H1 (cell line): Measurements from ENCODE around the gene CHAC2. TPM values are rescaled to one million over a fixed set of nuclear protein-coding genes. Genes with fewer than 3 reads are reported as not detected.

Source experiments
- CTCF ChIA-PET: fragments of 300-600 bp; sonication (Branson Sonifier 250); formaldehyde crosslinking; loops from one replicate; lab custom pipeline; 2021; ENCODE audit not compliant: partially characterized antibody; lab: Charles Lee
- POLR2A ChIA-PET: fragments of 300-600 bp; sonication (Branson Sonifier 250); formaldehyde crosslinking; loops from one replicate; lab custom pipeline; 2021; ENCODE audit warnings: inconsistent platforms; ENCODE audit not compliant: partially characterized antibody; lab: Charles Lee
- DNase-seq, 2 experiments: peaks; one replicate each; pipeline versions ENCODE4 v3.0.0 to v3.0.0-alpha.2; 2010 to 2022; ENCODE audit warnings: low spot score in 2 of 2, low read depth in 1 of 2, mixed read lengths in 1 of 2
- FAIRE-seq: peaks from 2 replicates; lab custom pipeline; 2011; peaks lifted over from hg19 to GRCh38; lab: Jason Lieb, UNC
- H2AFZ ChIP-seq: 2 replicates; pipeline ENCODE4 v1.8.1; 2012; ENCODE audit warnings: low read length, inconsistent platforms
- H2AK5ac ChIP-seq: 2 replicates; pipeline ENCODE4 v1.6.1; 2013; ENCODE audit warnings: low read depth, low read length
- H2BK120ac ChIP-seq: replicated peaks from 2 replicates; pipeline ENCODE3; 2013; ENCODE audit warnings: low read depth, low read length, inconsistent platforms
- H2BK12ac ChIP-seq: 2 replicates; pipeline ENCODE4 v1.6.1; 2013; ENCODE audit warnings: low read depth, low read length
- H2BK15ac ChIP-seq: 2 replicates; pipeline ENCODE4 v1.6.1; 2013; ENCODE audit warnings: low read length
- H2BK20ac ChIP-seq: 2 replicates; pipeline ENCODE4 v1.6.1; 2013; ENCODE audit warnings: low read length
- H2BK5ac ChIP-seq: 2 replicates; pipeline ENCODE4 v1.6.1; 2013; ENCODE audit warnings: low read depth, low read length
- H3K14ac ChIP-seq: 2 replicates; pipeline ENCODE4 v1.6.1; 2013; ENCODE audit warnings: inconsistent platforms; ENCODE audit not compliant: insufficient read length
- H3K18ac ChIP-seq: 2 replicates; pipeline ENCODE4 v1.6.1; 2013; ENCODE audit warnings: low read length; ENCODE audit errors: extremely low read depth
- H3K23ac ChIP-seq: 2 replicates; pipeline ENCODE4 v1.6.1; 2013; ENCODE audit warnings: inconsistent platforms; ENCODE audit not compliant: insufficient read length
- H3K23me2 ChIP-seq: 2 replicates; pipeline ENCODE4 v1.6.1; 2013; ENCODE audit warnings: low read depth, low read length
- H3K27ac ChIP-seq: 2 replicates; pipeline ENCODE4 v1.6.1; 2011; ENCODE audit warnings: low read depth, low read length, inconsistent platforms
- H3K27me3 ChIP-seq, 4 experiments: replicated peaks in 1 of 4; 1 replicate in 1 of 4; 2 replicates in 3 of 4; pipeline versions ENCODE4 v1.6.1 to v1.8.1; 2011 to 2013; ENCODE audit warnings: low read length in 3 of 4, mild to moderate bottlenecking in 3 of 4, inconsistent platforms in 2 of 4, mixed read lengths in 2 of 4, moderate library complexity in 1 of 4; ENCODE audit not compliant: control insufficient read depth in 3 of 4, insufficient read depth in 3 of 4; ENCODE audit errors: extremely low read depth in 1 of 4
- H3K36me3 ChIP-seq, 4 experiments: 2 replicates each; pipeline versions ENCODE4 v1.6.1 to v1.8.1; 2011 to 2013; ENCODE audit warnings: mild to moderate bottlenecking in 4 of 4, low read length in 3 of 4, moderate library complexity in 2 of 4, control low read depth in 1 of 4, inconsistent platforms in 1 of 4; ENCODE audit not compliant: insufficient read depth in 4 of 4, control insufficient read depth in 2 of 4
- H3K4ac ChIP-seq: replicated peaks from 2 replicates; pipeline ENCODE3; 2013; ENCODE audit warnings: low read length, low read depth, mixed read lengths, inconsistent platforms; ENCODE audit not compliant: insufficient read length
- H3K4me1 ChIP-seq, 4 experiments: replicated peaks in 1 of 4; 1 replicate in 1 of 4; 2 replicates in 3 of 4; pipeline versions ENCODE4 v1.6.1 to v1.8.1; 2011 to 2013; ENCODE audit warnings: low read length in 3 of 4, inconsistent platforms in 2 of 4, mixed read lengths in 1 of 4; ENCODE audit not compliant: insufficient read depth in 4 of 4, control insufficient read depth in 3 of 4
- H3K4me2 ChIP-seq, 2 experiments: 2 replicates each; pipeline versions ENCODE4 v1.6.1 to v1.8.1; 2011 to 2013; ENCODE audit warnings: low read depth in 2 of 2, low read length in 2 of 2, control low read depth in 1 of 2, inconsistent platforms in 1 of 2, mild to moderate bottlenecking in 1 of 2; ENCODE audit not compliant: insufficient read depth in 1 of 2
- H3K4me3 ChIP-seq, 4 experiments: fragments of 200-600, 300-600 bp in 1 of 4; sonication (generic), shearing (Covaris generic), sonication (Bioruptor Twin) in 1 of 4; 2 replicates each; pipeline versions ENCODE4 v1.5.1 to v1.8.1; 2011 to 2016; ENCODE audit warnings: low read length in 4 of 4, low read depth in 3 of 4, control low read depth in 2 of 4, inconsistent platforms in 2 of 4, mild to moderate bottlenecking in 2 of 4, mixed read lengths in 1 of 4, moderate library complexity in 1 of 4; ENCODE audit not compliant: insufficient read depth in 2 of 4; ENCODE audit errors: extremely low read depth in 1 of 4
- H3K56ac ChIP-seq: replicated peaks from 2 replicates; pipeline ENCODE3; 2013; ENCODE audit warnings: low read depth, mild to moderate bottlenecking, mixed read lengths, low read length, inconsistent platforms; ENCODE audit not compliant: insufficient read length
- H3K79me1 ChIP-seq: 2 replicates; pipeline ENCODE4 v1.6.1; 2013; ENCODE audit warnings: low read depth, low read length, control low read depth
- H3K79me2 ChIP-seq, 2 experiments: 2 replicates each; pipeline versions ENCODE4 v1.6.1 to v1.8.1; 2012 to 2013; ENCODE audit warnings: low read length in 2 of 2, mild to moderate bottlenecking in 2 of 2, inconsistent platforms in 1 of 2; ENCODE audit not compliant: insufficient read depth in 2 of 2, control insufficient read depth in 1 of 2
- H3K9ac ChIP-seq, 4 experiments: replicated peaks in 1 of 4; 1 replicate in 1 of 4; 2 replicates in 3 of 4; pipeline versions ENCODE4 v1.6.1 to v1.8.1; 2011 to 2013; ENCODE audit warnings: low read depth in 3 of 4, low read length in 3 of 4, control low read depth in 2 of 4, mild to moderate bottlenecking in 2 of 4, moderate library complexity in 2 of 4, inconsistent platforms in 1 of 4; ENCODE audit errors: extremely low read depth in 1 of 4
- H3K9me3 ChIP-seq, 2 experiments: 2 replicates each; pipeline versions ENCODE4 v1.6.1 to v1.8.1; 2012 to 2013; ENCODE audit warnings: mild to moderate bottlenecking in 2 of 2, moderate library complexity in 2 of 2, control low read depth in 1 of 2, inconsistent platforms in 1 of 2, low read depth in 1 of 2, low read length in 1 of 2, mixed read lengths in 1 of 2; ENCODE audit not compliant: insufficient read depth in 2 of 2
- H4K20me1 ChIP-seq, 2 experiments: replicated peaks in 1 of 2; 2 replicates each; pipeline versions ENCODE3 to v1.8.1; 2011 to 2013; ENCODE audit warnings: inconsistent platforms in 2 of 2, low read length in 2 of 2, mild to moderate bottlenecking in 1 of 2; ENCODE audit not compliant: insufficient read depth in 2 of 2, control insufficient read depth in 1 of 2
- H4K5ac ChIP-seq: 2 replicates; pipeline ENCODE4 v1.6.1; 2013; ENCODE audit warnings: low read length, low read depth, mixed read lengths, inconsistent platforms; ENCODE audit not compliant: insufficient read length
- H4K8ac ChIP-seq: 2 replicates; pipeline ENCODE4 v1.8.0; 2013; ENCODE audit warnings: mild to moderate bottlenecking, moderate library complexity, low read length, inconsistent platforms; ENCODE audit not compliant: insufficient read depth; ENCODE audit errors: extremely low read depth
- H4K91ac ChIP-seq: replicated peaks from 2 replicates; pipeline ENCODE3; 2013; ENCODE audit warnings: low read length, mixed read lengths, inconsistent platforms; ENCODE audit not compliant: insufficient read length
- BACH1 ChIP-seq: IDR thresholded peaks from 2 replicates; pipeline ENCODE4 v1.6.1; 2012; ENCODE audit warnings: low read length, improper control_type of control experiment
- CEBPB ChIP-seq: IDR thresholded peaks from 2 replicates; pipeline ENCODE4 v1.6.1; 2012; ENCODE audit warnings: low read depth, low read length
- CHD1 ChIP-seq: IDR thresholded peaks from 2 replicates; pipeline ENCODE4 v1.6.1; 2012; ENCODE audit warnings: low read depth, low read length, improper control_type of control experiment
- GTF2F1 ChIP-seq: IDR thresholded peaks from 2 replicates; pipeline ENCODE4 v1.6.1; 2012; ENCODE audit warnings: low read depth, low read length, improper control_type of control experiment, borderline replicate concordance
- KDM1A ChIP-seq: fragments of 200-600, 300-600 bp; sonication (generic); IDR thresholded peaks from 2 replicates; pipeline ENCODE4 v1.7.1; 2016; ENCODE audit warnings: mild to moderate bottlenecking, low read length, borderline replicate concordance
- KDM5A ChIP-seq: fragments of 200-600 bp; IDR thresholded peaks from 2 replicates; pipeline ENCODE4 v1.7.1; 2012; ENCODE audit warnings: mild to moderate bottlenecking, low read length, inconsistent platforms, mixed read lengths
- MAFK ChIP-seq: IDR thresholded peaks from 2 replicates; pipeline ENCODE4 v1.6.1; 2012; ENCODE audit warnings: low read depth, mild to moderate bottlenecking, improper control_type of control experiment, low read length
- POLR2A ChIP-seq, 2 experiments: IDR thresholded peaks; 1 replicate in 1 of 2; 2 replicates in 1 of 2; pipeline ENCODE4 v1.6.1; 2011; ENCODE audit warnings: low read depth in 2 of 2, low read length in 2 of 2, mild to moderate bottlenecking in 2 of 2; ENCODE audit errors: control extremely low read depth in 1 of 2
- RXRA ChIP-seq: IDR thresholded peaks from 2 replicates; pipeline ENCODE4 v1.6.1; 2011; ENCODE audit warnings: low read depth, mild to moderate bottlenecking, low read length, moderate library complexity; ENCODE audit not compliant: insufficient read depth
- SAP30 ChIP-seq: fragments of 300-600 bp; sonication (generic); IDR thresholded peaks from 2 replicates; pipeline ENCODE4 v1.7.1; 2012; ENCODE audit warnings: low read length, moderate library complexity, mild to moderate bottlenecking, inconsistent platforms; ENCODE audit not compliant: insufficient read depth, insufficient replicate concordance
- SIRT6 ChIP-seq: IDR thresholded peaks from one replicate; pipeline ENCODE4 v1.7.1; 2012; ENCODE audit warnings: low read length, inconsistent platforms
- SIX5 ChIP-seq: IDR thresholded peaks from 2 replicates; pipeline ENCODE4 v1.6.1; 2011; ENCODE audit warnings: mild to moderate bottlenecking, low read depth, low read length
- SRF ChIP-seq: IDR thresholded peaks from 2 replicates; pipeline ENCODE4 v1.6.1; 2011; ENCODE audit warnings: mild to moderate bottlenecking, low read depth, low read length, moderate library complexity
- YY1 ChIP-seq: IDR thresholded peaks from 2 replicates; pipeline ENCODE4 v1.6.1; 2011; ENCODE audit warnings: low read depth, mild to moderate bottlenecking, low read length
- polyA plus RNA-seq, 7 experiments: library from polyadenylated mRNA; depleted of rRNA in 3 of 7; stranded (reverse) in 5 of 7; unstranded in 2 of 7; fragments of >200 nt in 5 of 7; fragments of 200-250 nt in 2 of 7; gene quantifications; 1 replicate in 5 of 7; 2 replicates in 1 of 7; 4 replicates in 1 of 7; pipeline versions ENCODE4 v1.2.1 to v1.2.3, GENCODE V29; 2011 to 2013; ENCODE audit warnings: missing spikeins in 2 of 7, mixed read lengths in 2 of 7
- total RNA-seq: library from RNA; stranded (reverse); fragmentation: NEBNext Ultra II Directional; extraction: Animal tissue kit (Norgen Biotek cat#: 25700); gene quantifications from 2 replicates; pipeline ENCODE4 v1.2.1, GENCODE V29; 2021
- TF ChIP-seq, protein P1 (sequence below), 3 experiments: IDR thresholded peaks; 1 replicate in 2 of 3; 2 replicates in 1 of 3; pipeline versions ENCODE4 v1.5.1 to v1.6.1; 2011; ENCODE audit warnings: low read length in 3 of 3, mild to moderate bottlenecking in 3 of 3, inconsistent platforms in 2 of 3, low read depth in 1 of 3, moderate library complexity in 1 of 3; ENCODE audit not compliant: insufficient read depth in 1 of 3; ENCODE audit errors: control extremely low read depth in 1 of 3

CHAC2 gene
- total and polyA plus RNA-seq, 2 of the 8 experiments (the other 6 are each of a cell fraction or from before 2014, with no cell fraction given), result 5.4 to 11.2 TPM

DNA sequence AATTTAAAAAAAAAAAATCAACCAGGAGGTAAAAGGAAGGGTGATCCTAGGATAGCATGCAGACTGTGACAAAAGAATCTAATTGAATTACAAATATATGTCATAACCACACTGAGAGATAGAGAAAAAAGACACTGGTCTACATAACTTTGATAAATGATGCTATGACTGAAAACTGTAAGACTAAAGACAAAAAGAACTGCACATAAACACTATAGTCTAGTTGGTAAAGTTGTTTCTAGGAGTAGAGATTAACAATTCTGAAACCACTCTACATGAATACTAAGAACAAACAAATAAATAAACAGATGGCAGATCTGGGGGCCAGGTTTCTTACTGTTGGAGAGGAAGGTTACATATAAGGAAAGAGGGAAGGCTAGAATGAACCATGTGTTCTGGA, 14.6 kb upstream of the CHAC2 start:
- ChIA-PET CTCF (no interaction called here), POLR2A (interaction anchor here (0.7 kb wide), 1 partner anchor 14 kb away, joined by 3 read pairs; no protein-coding TSS in a partner anchor)
- Histone ChIP-seq H3K4me2 (no peak overlapping the region), H3K79me1 (no peaks in the 10 kb centered on the region), H3K23ac (no peak overlapping the region), H3K79me2 (no peaks in the 10 kb centered on the region), H4K5ac (no peak overlapping the region), H3K56ac (no peak overlapping the region), H3K9ac (no peak overlapping the region), H3K9me3 (no peaks in the 10 kb centered on the region), H3K4me3 (no peak overlapping the region), H2BK120ac (no peak overlapping the region), H2BK20ac (no peak overlapping the region), H2BK12ac (no peak overlapping the region), H3K36me3 (peaks cover 0 to 8% (median 3%) of the 10 kb centered on the region in 4 experiments; a peak in 4 of 8 replicates), H3K27me3 (no peaks in the 10 kb centered on the region), H2BK5ac (no peak overlapping the region), H4K20me1 (no peaks in the 10 kb centered on the region), H3K18ac (no peak overlapping the region), H3K14ac (no peak overlapping the region), H2AK5ac (no peak overlapping the region), H3K27ac (no peak overlapping the region), H2BK15ac (no peak overlapping the region), H3K4me1 (no peaks in the 10 kb centered on the region), H3K23me2 (no peaks in the 10 kb centered on the region), H3K4ac (no peak overlapping the region), H2AFZ (no peak overlapping the region), H4K91ac (no peak overlapping the region), H4K8ac (no peak overlapping the region)
- DNase-seq (no peak), FAIRE-seq (no peak)
- no peak for TF ChIP-seq YY1
- no peak for TF ChIP-seq SIX5
- TF ChIP-seq RXRA, result no peak
- TF ChIP-seq BACH1, result no peak
- TF ChIP-seq SRF, result no peak
- TF ChIP-seq, protein P1, sequence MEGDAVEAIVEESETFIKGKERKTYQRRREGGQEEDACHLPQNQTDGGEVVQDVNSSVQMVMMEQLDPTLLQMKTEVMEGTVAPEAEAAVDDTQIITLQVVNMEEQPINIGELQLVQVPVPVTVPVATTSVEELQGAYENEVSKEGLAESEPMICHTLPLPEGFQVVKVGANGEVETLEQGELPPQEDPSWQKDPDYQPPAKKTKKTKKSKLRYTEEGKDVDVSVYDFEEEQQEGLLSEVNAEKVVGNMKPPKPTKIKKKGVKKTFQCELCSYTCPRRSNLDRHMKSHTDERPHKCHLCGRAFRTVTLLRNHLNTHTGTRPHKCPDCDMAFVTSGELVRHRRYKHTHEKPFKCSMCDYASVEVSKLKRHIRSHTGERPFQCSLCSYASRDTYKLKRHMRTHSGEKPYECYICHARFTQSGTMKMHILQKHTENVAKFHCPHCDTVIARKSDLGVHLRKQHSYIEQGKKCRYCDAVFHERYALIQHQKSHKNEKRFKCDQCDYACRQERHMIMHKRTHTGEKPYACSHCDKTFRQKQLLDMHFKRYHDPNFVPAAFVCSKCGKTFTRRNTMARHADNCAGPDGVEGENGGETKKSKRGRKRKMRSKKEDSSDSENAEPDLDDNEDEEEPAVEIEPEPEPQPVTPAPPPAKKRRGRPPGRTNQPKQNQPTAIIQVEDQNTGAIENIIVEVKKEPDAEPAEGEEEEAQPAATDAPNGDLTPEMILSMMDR (IDR thresholded peaks at IDR 0.05; ENCODE audit: control extremely low read depth in 1 of 3, insufficient read depth in 1 of 3, low read depth in 1 of 3, low read length in 3 of 3), result no peak
- TF ChIP-seq SAP30, result no peak
- TF ChIP-seq KDM1A, result no peak
- no peak for TF ChIP-seq POLR2A (IDR thresholded peaks at IDR 0.05; ENCODE audit: control extremely low read depth in 1 of 2, low read depth in 2 of 2, low read length in 2 of 2)
- no peak for TF ChIP-seq MAFK
- no peak for TF ChIP-seq CEBPB
- TF ChIP-seq SIRT6, result no peak
- TF ChIP-seq KDM5A, result no peak
- no peak for TF ChIP-seq CHD1
- no peak for TF ChIP-seq GTF2F1
